ENCODE results near the gene INTS6.

DNA sequence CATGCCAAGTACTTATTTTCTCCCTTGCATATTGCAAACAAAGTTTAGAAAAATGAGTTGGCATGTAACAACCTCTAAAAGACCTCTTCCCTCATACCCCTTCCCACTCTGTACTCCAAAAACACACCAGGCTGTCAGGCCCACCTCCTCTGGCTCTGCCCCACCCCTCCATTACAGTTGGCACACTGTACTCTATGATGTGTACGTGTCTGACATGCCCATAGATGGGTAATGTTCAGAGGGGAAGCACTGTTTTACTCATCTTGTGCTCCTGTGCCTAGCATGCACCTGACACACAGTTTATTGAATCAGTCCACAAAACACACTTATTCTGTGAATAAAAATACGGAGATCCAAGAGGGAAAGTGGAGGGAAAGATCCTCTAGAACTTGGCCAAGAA, 67.7 kb downstream of the INTS6 start:
- TF ChIP-seq EZH2 (IDR thresholded peaks at IDR 0.05; ENCODE audit: borderline replicate concordance, low read length): no peak
- TF ChIP-seq, protein P1, sequence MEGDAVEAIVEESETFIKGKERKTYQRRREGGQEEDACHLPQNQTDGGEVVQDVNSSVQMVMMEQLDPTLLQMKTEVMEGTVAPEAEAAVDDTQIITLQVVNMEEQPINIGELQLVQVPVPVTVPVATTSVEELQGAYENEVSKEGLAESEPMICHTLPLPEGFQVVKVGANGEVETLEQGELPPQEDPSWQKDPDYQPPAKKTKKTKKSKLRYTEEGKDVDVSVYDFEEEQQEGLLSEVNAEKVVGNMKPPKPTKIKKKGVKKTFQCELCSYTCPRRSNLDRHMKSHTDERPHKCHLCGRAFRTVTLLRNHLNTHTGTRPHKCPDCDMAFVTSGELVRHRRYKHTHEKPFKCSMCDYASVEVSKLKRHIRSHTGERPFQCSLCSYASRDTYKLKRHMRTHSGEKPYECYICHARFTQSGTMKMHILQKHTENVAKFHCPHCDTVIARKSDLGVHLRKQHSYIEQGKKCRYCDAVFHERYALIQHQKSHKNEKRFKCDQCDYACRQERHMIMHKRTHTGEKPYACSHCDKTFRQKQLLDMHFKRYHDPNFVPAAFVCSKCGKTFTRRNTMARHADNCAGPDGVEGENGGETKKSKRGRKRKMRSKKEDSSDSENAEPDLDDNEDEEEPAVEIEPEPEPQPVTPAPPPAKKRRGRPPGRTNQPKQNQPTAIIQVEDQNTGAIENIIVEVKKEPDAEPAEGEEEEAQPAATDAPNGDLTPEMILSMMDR (conservative IDR thresholded peaks at IDR 0.05 in 1 of 2, IDR thresholded peaks at IDR 0.05 in 1 of 2; ENCODE audit: extremely low read depth in 1 of 2, insufficient read depth in 1 of 2, low read depth in 1 of 2, low read length in 2 of 2): no peak
